22Rv1 (cell line): ENCODE data around the gene SPON2.

ENCODE experiments used
- CTCF ChIP-seq: fragments of 450-650 bp; IDR thresholded peaks from 2 replicates; pipeline ENCODE4 v1.5.1; 2017; ENCODE audit warnings: mild to moderate bottlenecking
- ZFX ChIP-seq: fragments of 450-650 bp; IDR thresholded peaks from 2 replicates; pipeline ENCODE4 v1.6.1; 2017; ENCODE audit warnings: antibody characterized with exemption, borderline replicate concordance

DNA sequence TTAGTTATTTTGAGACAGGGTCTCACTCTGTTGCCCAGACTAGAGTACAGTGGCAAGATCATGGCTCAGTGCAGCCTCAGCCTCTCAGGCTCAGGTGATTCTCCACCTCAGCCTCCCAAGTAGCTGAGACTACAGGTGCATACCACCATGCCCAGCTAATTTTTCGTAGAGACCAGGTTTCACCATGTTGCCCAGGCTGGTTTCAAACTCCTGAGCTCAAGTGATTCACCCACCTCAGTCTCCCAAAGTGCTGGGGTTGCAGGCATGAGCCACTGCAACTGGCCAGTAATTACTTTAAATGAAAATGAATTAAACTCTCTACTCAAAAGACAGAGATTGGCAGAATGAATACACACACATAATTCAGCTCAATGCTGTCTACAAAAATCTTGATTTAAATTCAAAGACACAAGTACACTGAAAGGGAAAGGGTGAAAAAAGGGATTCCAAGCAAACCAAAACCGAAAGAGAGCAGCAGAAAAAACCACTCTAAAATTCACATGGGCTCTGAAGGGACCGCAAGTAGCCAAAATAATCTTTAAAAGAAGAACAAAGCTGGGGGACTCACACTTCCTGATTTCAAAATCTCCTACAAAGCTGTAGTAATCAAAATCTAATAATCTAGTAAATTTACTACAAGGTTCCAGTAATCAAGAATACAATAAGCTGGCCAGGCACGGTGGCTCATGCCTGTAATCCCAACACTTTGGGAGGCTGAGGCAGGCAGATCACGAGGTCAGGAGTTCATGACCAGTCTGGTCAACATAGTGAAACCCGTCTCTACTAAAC is 11.8 kb upstream of the SPON2 start:
- TF ChIP-seq CTCF (no peak), ZFX (no peak)
